SKM-1 (cell line): Measurements from ENCODE around the gene GMPR.

ENCODE experiments used
- DNase-seq: peaks from one replicate; lab custom pipeline; 2025; ENCODE audit not compliant: unreplicated experiment; lab: John Stamatoyannopoulos, UW

GMPR gene

GRCh38 chr6:16238057-16238962, at the start of gene GMPR:
Gene GMPR (plus strand): TSS chr6:16238587. CDS start chr6:16238694, 107 bp downstream.
- no peak for DNase-seq

DNA sequence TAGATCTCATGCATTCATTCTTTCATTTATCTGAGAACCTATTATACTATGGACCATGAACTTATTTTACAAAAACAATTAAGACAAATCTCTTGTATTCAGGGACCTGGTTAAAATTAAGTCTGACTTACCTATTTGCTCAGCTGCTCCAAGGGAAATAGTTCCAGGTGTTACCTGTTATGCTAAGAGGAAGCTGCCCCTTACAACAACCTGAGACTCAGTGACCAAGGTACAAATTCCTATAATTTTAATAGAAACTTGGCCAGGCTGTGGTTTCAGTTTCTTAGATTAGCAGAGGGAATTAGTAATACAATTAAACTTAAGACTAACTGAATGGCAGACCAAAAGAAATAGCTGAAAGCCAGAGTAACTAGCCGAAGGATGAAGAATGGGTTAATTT, 48.2 kb upstream of the GMPR start:
- no peak for DNase-seq

DNA sequence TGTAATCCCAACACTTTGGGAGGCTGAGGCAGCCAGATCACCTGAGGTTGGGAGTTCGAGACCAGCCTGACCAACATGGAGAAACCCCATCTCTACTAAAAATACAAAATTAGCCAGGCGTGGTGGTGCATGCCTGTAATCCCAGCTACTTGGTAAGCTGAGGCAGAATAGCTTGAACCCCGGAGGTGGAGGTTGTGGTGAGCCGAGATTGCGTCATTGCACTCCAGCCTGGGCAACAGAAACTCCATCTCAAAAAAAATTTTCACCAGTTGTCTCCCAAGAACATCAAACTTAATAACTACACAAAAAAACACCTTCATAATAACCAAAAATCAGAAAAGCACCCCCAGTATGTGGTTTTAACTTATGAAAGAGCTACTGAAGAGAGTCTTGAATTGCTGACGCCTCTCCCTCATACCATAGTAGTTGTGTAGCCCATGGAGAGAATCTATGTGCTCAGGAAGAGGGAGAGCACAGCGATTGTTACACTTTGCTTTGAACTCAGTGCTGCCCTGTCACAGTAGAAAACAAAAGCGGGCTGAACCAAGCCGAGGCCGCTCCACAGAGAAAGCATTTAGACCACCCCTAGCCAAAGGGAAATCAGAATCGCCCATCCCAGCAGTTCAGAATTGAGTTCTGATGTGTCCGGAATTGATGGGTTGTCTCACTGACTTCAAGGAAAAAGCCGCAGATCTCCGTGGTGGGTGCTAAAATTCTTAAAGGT, 42.0 kb upstream of the GMPR start:
- no peak for DNase-seq

- DNase-seq: no peak
Observed at GRCh38 chr6:16196984-16197546, 41.3 kb upstream of the GMPR start.

GRCh38 chr6:16198061-16198705, 40.2 kb upstream of the GMPR start:
- no peak for DNase-seq

DNA sequence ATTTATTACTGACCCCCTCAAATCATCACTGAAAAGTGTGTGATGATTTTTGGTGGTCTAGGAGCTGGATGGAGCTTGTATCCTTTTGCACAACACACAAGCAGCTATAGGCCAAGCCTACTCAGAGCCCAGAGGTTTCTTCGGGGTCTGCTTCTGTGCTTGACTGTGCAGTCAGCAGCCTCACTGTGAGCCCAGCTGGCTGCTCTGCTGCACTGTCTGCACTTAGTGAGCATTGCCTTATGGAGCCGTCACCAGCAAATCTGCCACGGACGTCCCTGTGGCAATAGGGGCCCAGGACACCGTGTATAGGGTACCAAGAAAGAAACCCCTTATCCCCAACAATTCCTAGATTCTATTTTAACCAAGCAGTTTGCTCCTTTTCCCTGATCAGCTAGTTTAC, 38.6 kb upstream of the GMPR start:
- no peak for DNase-seq

DNA sequence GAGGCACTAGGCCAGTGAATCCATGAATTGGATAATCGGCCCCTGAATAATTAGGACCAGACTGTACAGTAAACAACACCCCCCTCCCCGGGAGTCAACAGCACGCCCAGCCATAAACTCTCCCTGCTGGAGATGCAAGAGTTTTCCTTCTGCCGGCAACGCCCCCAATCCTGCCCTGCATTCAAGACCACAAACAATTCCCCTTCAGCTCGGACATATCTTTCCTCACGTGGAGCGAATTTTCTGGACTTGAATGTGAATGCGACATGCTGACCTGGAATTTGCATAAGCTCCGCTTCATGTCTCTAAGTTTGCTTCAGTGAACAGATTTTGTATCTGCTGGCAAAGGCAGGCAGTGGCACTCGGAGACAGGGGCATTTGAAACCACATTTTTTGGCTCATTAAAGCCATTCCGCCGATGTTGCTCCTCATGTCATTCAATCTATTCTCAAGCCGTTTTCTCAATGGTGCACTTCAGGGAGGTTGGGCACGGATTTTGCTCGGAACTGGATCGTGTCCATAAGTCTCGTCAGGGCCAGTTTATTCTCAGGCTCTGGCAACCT, 38.0 kb upstream of the GMPR start:
- no peak for DNase-seq

DNA sequence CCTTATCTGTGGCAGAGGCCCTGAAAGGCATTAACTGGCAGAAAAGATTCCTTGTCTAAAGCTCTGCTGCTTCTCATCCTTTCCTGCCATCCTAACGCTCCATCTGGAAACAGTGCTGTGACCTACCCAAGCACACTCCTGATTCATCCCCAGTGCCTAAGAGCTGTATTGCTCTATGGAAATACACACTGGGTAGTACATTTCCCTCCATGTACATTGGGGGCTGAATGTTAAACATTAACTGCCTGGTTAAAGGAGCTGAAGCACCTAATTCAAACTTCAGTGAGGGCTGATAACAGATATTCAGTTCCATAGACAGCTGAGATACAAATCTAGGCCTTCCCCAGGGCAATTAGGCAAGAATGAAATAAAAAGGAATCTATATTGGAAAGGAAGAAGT, 36.7 kb upstream of the GMPR start:
- no peak for DNase-seq

- DNase-seq: no peak
Observed at GRCh38 chr6:16204653-16205376, 33.6 kb upstream of the GMPR start.

GRCh38 chr6:16205377-16206144, 32.8 kb upstream of the GMPR start:
- no peak for DNase-seq

DNA sequence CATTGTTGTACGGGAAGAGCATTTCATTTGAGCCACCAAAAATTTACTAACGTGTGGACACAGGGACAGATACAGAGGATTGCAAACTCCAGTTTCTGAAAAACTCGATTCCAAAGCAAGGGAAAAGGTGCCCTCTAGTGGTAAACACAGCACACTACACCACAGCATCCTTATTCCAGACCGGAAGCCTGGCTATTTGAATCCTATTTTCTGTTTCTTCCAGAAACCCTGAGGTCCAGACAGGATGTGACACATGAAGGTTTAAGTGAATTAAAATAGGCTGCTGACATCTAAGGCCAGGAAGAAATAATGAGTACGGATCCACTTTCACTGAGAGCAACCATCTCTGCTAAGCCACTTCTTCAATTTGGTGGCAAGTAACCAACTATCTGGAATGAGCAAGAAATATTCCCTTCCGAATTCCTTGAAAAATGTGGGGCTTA, 31.8 kb upstream of the GMPR start:
- peak; percentile 28 for DNase-seq

- no peak for DNase-seq
Observed at GRCh38 chr6:16208989-16209388, 29.4 kb upstream of the GMPR start.

GRCh38 chr6:16209539-16209938, 28.8 kb upstream of the GMPR start:
- DNase-seq: no peak

DNA sequence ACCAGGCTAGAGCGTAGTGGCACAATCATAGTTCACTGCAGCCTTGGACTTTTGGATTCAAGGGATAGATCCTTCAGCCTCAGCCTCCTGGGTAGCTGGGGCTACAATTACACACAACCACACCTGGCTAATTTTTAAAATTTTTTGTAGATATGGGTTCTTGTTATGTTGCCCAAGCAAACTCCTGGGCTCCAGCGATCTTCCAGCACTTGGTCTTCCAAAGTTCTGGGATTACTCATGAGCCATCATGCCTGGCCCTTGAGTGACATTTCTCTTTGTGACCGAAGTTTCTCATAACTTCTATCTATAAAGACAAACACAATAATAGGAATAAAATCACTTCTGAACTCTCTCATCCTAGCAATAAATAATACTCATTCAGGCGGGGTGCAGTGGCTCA, 26.1 kb upstream of the GMPR start:
- DNase-seq: no peak

DNA sequence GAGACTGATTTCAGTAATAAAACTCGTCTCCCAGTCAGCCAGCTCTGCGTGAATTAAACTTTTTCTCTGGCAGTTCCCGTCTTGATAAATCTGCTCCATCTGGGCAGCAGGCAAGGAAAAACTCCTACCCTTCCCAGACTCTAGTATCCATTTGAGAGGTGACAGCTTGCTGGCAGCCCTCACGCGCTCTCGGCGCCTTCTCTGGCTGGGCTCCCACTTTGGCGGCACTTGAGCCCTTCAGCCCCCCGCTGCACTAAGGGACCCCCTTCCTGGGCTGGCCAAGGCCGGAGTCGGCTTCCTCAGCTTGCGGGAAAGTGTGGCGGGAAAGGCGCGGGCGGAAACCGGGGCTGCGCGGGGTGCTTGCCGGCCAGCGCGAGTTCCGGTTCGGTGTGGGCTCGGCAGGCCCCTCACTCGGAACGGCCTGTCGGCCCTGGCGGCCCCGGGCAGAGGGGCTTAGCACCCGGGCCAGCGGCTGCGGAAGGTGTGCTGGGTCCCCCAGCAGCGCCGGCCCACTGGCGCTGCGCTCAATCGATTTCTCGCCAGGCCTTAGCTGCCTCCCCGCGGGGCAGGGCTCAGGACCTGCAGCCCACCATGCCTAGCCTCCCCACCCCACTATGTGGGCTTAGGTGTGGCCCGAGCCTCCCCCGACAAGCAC, 21.8 kb upstream of the GMPR start:
- DNase-seq: no peak

DNA sequence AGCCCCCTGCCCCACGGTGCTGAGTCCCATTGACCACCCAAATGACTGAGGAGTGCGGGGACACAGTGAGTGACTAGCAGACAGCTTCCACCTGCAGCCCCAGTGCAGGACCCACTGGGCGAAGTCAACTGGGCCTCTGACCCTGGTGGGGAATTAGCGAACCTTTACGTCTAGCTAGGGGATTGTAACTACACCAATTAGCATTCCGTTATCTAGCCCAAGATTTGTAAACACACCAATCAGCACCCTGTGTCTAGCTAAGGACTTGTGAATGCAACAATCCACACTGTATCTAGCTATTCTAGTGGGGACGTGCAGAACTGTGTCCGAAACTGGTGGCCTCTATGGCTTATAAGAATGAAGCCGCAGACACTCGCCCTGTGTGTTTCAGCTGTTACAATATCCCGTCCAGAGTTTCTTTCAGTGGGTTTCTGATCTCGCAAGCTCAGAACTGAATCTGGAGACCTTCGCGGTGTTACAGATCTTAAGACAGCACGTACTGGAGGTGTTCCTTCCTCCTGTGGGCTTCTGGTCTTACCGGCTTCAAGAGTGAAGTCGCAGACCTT, 21.1 kb upstream of the GMPR start:
- no peak for DNase-seq

GRCh38 chr6:16222826-16223225, 15.6 kb upstream of the GMPR start:
- no peak for DNase-seq

DNA sequence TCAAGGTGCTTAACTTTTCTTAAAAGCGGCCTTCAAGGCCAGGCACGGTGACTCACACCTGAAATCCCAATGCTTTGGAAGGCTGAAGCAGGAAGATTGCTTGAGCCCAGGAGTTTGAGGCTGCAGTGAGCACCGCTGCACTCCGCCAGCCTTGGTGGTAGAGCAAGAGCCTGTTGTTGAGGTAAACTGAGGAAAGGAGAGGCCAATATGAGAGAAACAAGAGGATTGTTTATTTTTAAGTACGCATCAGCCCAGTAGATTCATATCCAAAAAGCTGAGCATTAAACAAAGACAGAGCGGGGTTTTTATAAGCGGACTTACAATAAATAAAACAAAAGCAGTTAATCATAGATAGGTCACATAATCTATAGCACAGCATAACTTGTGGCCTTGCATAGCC, 15.0 kb upstream of the GMPR start:
- no peak for DNase-seq

GRCh38 chr6:16224409-16224808, 14.0 kb upstream of the GMPR start:
- peak; percentile 54 for DNase-seq
